Mesothelial cell of epicardium (in vitro differentiated cells): ENCODE measurements around the gene SNX19. TPM values are rescaled to one million over a fixed set of nuclear protein-coding genes. Genes with fewer than 3 reads are reported as not detected.

Source experiments
- DNase-seq, 2 experiments: peaks; one replicate each; pipeline ENCODE4 v3.0.0; 2021; ENCODE audit warnings: low spot score in 2 of 2; ENCODE audit not compliant: unreplicated experiment in 2 of 2
- H3K27ac Mint-ChIP-seq: 2 replicates; pipeline ENCODE4 v1.8.0; 2021; ENCODE audit warnings: mixed read lengths
- H3K27me3 Mint-ChIP-seq: 2 replicates; pipeline ENCODE4 v1.8.0; 2021; ENCODE audit warnings: low read depth, mixed read lengths
- H3K36me3 Mint-ChIP-seq: 2 replicates; pipeline ENCODE4 v1.8.0; 2021; ENCODE audit warnings: mixed read lengths
- H3K4me1 Mint-ChIP-seq: 2 replicates; pipeline ENCODE4 v1.8.0; 2021; ENCODE audit warnings: mixed read lengths
- H3K4me3 Mint-ChIP-seq: 2 replicates; pipeline ENCODE4 v1.8.0; 2021; ENCODE audit warnings: mild to moderate bottlenecking, moderate library complexity, mixed read lengths
- H3K9me3 Mint-ChIP-seq: 2 replicates; pipeline ENCODE4 v1.8.0; 2021; ENCODE audit warnings: mixed read lengths
- CTCF ChIP-seq: fragments of 200-600 bp; sonication (generic); IDR thresholded peaks from one replicate; pipeline ENCODE4 v1.5.0; 2021; ENCODE audit warnings: antibody characterized with exemption; ENCODE audit not compliant: unreplicated experiment
- total RNA-seq: library from RNA; stranded (reverse); gene quantifications from 3 replicates; pipeline ENCODE4 v1.2.1, GENCODE V29; 2021

SNX19 gene
- total RNA-seq, 1 donor from 2014 or later, result 60.1 TPM

- peaks cover 3% of the 10 kb centered on the region for H3K4me1 Mint-ChIP-seq
- no peaks in the 10 kb centered on the region for H3K27me3 Mint-ChIP-seq
- DNase-seq, result peak in 1 of 2 experiments; percentile 76
- peaks cover 28% of the 10 kb centered on the region for H3K36me3 Mint-ChIP-seq
- no peak overlapping the region for H3K4me3 Mint-ChIP-seq
- no peak overlapping the region for H3K27ac Mint-ChIP-seq
- no peaks in the 10 kb centered on the region for H3K9me3 Mint-ChIP-seq
- peak; percentile 67 for TF ChIP-seq CTCF
Measured at GRCh38 chr11:130894322-130895025, 21.8 kb downstream of the SNX19 start.

GRCh38 chr11:130892861-130893260 lies 23.4 kb downstream of the SNX19 start:
- TF ChIP-seq CTCF, result no peak
- Mint-ChIP-seq H3K27ac (no peak overlapping the region), H3K9me3 (no peaks in the 10 kb centered on the region), H3K4me1 (peaks cover 3% of the 10 kb centered on the region), H3K4me3 (no peak overlapping the region), H3K27me3 (no peaks in the 10 kb centered on the region), H3K36me3 (peaks cover 20% of the 10 kb centered on the region)
- DNase-seq, result no peak

- H3K9me3 Mint-ChIP-seq, result no peaks in the 10 kb centered on the region
- DNase-seq, result no peak
- no peaks in the 10 kb centered on the region for H3K27me3 Mint-ChIP-seq
- peaks cover 14% of the 10 kb centered on the region for H3K36me3 Mint-ChIP-seq
- H3K4me3 Mint-ChIP-seq, result no peak overlapping the region
- no peak for TF ChIP-seq CTCF
- H3K27ac Mint-ChIP-seq, result no peak overlapping the region
- no peaks in the 10 kb centered on the region for H3K4me1 Mint-ChIP-seq
Measured at GRCh38 chr11:130891326-130891725, 25.0 kb downstream of the SNX19 start.

- no peak for TF ChIP-seq CTCF
- Mint-ChIP-seq H3K4me1 (no peaks in the 10 kb centered on the region), H3K27ac (no peak overlapping the region), H3K4me3 (no peak overlapping the region), H3K36me3 (peaks cover 12% of the 10 kb centered on the region), H3K9me3 (no peaks in the 10 kb centered on the region), H3K27me3 (no peaks in the 10 kb centered on the region)
- DNase-seq, result no peak
Measured at GRCh38 chr11:130890039-130890745, 26.1 kb downstream of the SNX19 start.

- Mint-ChIP-seq H3K4me1 (no peaks in the 10 kb centered on the region), H3K36me3 (peaks cover 13% of the 10 kb centered on the region), H3K9me3 (no peaks in the 10 kb centered on the region), H3K4me3 (no peak overlapping the region), H3K27me3 (no peaks in the 10 kb centered on the region), H3K27ac (no peak overlapping the region)
- no peak for DNase-seq
- TF ChIP-seq CTCF, result no peak
Measured at GRCh38 chr11:130888790-130889189, 27.5 kb downstream of the SNX19 start.
